Gastrocnemius medialis (tissue), 4 donors: ENCODE measurements around the gene CARMIL3.

ENCODE experiments used
- POLR2A ChIP-seq, 2 donors: fragments of 450-650 bp; IDR thresholded peaks; one replicate each; pipeline ENCODE4 v1.6.1; 2017; ENCODE audit warnings: antibody characterized with exemption in 2 of 2, mild to moderate bottlenecking in 2 of 2, moderate library complexity in 2 of 2
- TF ChIP-seq, protein P1 (sequence below), 5 experiments: fragments of 450-650 bp in 3 of 5; fragments of 200-600 bp in 2 of 5; sonication (generic) in 2 of 5; IDR thresholded peaks in 4 of 5; conservative IDR thresholded peaks in 1 of 5; 1 replicate in 4 of 5; 2 replicates in 1 of 5; pipeline ENCODE4 v1.5.1; 2016 to 2019; ENCODE audit warnings: antibody characterized with exemption in 5 of 5, mild to moderate bottlenecking in 3 of 5, moderate library complexity in 3 of 5

DNA sequence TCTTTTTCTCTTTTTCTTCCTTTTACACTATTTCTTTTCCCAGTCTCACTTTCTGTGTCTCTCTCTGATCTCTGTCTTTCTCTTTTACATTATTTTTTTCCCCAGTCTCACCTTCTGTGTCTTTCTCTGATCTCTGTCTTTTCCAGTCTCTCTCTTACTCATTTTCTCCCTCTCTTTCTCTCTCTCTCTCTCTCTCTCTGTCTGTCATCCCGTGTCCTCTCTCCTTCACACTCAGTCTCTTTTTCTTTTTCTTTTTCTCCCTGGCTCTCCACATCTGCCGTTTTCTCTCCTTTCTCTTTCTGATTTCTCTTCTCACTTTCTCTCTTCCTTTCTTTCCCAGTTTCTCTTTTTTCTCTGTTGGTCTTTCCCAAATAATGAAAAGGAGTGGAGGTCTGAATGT is 40.8 kb upstream of the CARMIL3 start:
- TF ChIP-seq, protein P1, sequence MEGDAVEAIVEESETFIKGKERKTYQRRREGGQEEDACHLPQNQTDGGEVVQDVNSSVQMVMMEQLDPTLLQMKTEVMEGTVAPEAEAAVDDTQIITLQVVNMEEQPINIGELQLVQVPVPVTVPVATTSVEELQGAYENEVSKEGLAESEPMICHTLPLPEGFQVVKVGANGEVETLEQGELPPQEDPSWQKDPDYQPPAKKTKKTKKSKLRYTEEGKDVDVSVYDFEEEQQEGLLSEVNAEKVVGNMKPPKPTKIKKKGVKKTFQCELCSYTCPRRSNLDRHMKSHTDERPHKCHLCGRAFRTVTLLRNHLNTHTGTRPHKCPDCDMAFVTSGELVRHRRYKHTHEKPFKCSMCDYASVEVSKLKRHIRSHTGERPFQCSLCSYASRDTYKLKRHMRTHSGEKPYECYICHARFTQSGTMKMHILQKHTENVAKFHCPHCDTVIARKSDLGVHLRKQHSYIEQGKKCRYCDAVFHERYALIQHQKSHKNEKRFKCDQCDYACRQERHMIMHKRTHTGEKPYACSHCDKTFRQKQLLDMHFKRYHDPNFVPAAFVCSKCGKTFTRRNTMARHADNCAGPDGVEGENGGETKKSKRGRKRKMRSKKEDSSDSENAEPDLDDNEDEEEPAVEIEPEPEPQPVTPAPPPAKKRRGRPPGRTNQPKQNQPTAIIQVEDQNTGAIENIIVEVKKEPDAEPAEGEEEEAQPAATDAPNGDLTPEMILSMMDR (IDR thresholded peaks at IDR 0.05 in 4 of 5, conservative IDR thresholded peaks at IDR 0.05 in 1 of 5) = no peak
- no peak for TF ChIP-seq POLR2A (IDR thresholded peaks at IDR 0.05)
